ENCODE results near the gene GUCD1.

Gene GUCD1

GRCh38 chr22:24525416-24526037 lies 29.4 kb downstream of the GUCD1 start:
- DNase-seq = peak; percentile 71

- DNase-seq = peak; percentile 56
Measured at GRCh38 chr22:24523873-24524272, 31.1 kb downstream of the GUCD1 start.

- peak; percentile 47 for DNase-seq
Measured at GRCh38 chr22:24521791-24522245, 33.1 kb downstream of the GUCD1 start.

GRCh38 chr22:24519496-24519895 lies 35.4 kb downstream of the GUCD1 start:
- DNase-seq = no peak

- no peak for DNase-seq
Measured at GRCh38 chr22:24518771-24519485, 36.0 kb downstream of the GUCD1 start.

- DNase-seq = no peak
Measured at GRCh38 chr22:24518228-24518627, 36.7 kb downstream of the GUCD1 start.

GRCh38 chr22:24517446-24517845 lies 37.5 kb downstream of the GUCD1 start:
- DNase-seq = no peak

GRCh38 chr22:24516301-24516737 lies 38.6 kb downstream of the GUCD1 start:
- peak; percentile 93 for DNase-seq

GRCh38 chr22:24515027-24515338 lies 40.0 kb downstream of the GUCD1 start:
- no peak for DNase-seq

GRCh38 chr22:24514241-24515026 lies 40.5 kb downstream of the GUCD1 start:
- no peak for DNase-seq

GRCh38 chr22:24513378-24514240 lies 41.3 kb downstream of the GUCD1 start:
- DNase-seq = no peak

- no peak for DNase-seq
Measured at GRCh38 chr22:24512043-24512442, 42.9 kb downstream of the GUCD1 start.

- DNase-seq = peak; percentile 52
Measured at GRCh38 chr22:24510637-24511625, 44.0 kb downstream of the GUCD1 start.

GRCh38 chr22:24507716-24508115 lies 47.2 kb downstream of the GUCD1 start:
- DNase-seq = no peak

- DNase-seq = peak; percentile 45
Measured at GRCh38 chr22:24506802-24507438, 48.0 kb downstream of the GUCD1 start.

GRCh38 chr22:24504956-24505736 lies 49.8 kb downstream of the GUCD1 start:
- DNase-seq = no peak

- no peak for DNase-seq
Measured at GRCh38 chr22:24504540-24504939, 50.4 kb downstream of the GUCD1 start.

GRCh38 chr22:24503843-24504338 lies 51.0 kb downstream of the GUCD1 start:
- no peak for DNase-seq

- peak; percentile 69 for DNase-seq
Measured at GRCh38 chr22:24503137-24503842, 51.6 kb downstream of the GUCD1 start.

All from fibroblast of skin of scalp (primary cell).